GM21526 (cell line): Measurements from ENCODE around the gene RBM45.

Experiments
- ATAC-seq: cut with Tn5 transposase; IDR thresholded peaks from one replicate; pipeline ENCODE4 v1.9.1; 2021; ENCODE audit warnings: moderate library complexity; ENCODE audit not compliant: unreplicated experiment, low FRiP score

Gene RBM45

DNA sequence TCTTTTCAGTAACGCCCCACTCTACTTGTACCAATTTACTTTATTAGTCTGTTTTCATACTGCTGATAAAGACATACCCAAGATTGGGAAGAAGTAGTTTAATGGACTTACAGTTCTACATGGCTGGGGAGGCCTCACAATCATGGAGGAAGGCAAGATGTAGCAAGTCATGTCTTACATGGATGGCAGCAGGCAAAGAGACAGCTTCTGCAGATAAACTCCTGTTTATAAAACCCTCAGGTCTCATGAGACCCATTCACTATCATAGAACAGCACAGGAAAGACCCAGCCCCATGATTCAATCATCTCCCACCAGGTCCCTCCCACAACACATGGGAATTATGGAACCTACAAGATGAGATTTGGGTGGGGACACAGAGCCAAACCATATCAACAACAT, 43.3 kb downstream of the RBM45 start:
- no peak for ATAC-seq

DNA sequence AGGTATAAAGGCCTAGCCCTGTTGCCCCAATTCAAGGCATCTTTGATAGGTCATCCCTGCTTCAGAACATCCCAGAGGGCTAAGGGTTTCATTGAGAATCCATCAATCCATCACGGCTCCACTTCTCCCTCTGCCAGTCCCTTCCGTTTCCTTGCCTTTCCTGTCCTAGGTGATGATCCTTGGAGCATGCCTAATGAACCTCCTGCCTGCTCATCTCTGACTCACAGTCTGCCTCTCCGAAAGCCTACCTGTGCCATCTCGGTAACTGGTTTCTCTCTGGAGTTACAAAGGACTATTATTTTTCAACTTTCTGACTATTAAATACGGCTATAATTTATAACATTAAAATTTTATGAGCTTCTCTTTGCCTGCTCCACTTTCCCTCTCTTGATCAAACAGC, 45.3 kb downstream of the RBM45 start:
- no peak for ATAC-seq

DNA sequence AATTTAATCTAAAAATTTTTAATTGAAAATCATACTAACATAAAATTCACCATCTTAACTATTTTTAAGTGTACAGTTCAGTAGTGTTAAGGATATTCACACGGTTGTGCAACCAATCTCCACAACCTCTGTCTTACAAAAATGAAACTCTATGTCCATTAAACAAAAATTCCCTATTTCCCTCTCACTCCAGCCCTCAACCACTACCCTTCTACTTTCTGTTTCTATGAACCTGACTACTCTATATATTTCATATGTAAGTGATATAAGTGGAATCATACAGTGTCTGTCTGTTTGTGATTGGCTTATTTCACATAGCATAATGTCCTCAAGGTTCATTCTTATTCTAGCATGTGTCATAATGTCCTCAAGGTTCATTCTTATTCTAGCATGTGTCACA, 47.7 kb downstream of the RBM45 start:
- ATAC-seq: no peak

- no peak for ATAC-seq
These were observed 48.4 kb downstream of the RBM45 start for GRCh38 chr2:178160601-178161000.

DNA sequence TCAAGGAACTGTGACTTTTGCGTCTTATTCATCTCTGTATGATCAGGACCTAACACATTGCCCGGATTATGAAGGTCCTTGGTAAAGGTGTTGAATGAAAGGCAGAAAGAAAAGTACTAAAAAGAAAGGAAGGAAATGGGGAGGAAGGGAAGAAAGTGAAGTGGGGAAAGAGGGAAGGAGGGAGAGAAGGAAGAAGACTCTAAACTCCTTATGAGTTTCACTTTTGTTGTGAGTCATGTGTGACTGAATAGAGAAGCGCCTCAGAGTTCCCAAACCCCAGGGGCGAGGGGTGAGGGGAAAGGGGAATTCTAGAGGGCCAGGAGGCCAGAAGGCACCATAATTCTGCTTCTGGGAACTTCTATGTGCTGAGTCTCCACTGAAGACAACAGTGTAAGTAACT, 51.2 kb downstream of the RBM45 start:
- no peak for ATAC-seq

- ATAC-seq: no peak
These were observed 51.7 kb downstream of the RBM45 start for GRCh38 chr2:178163911-178164310.

DNA sequence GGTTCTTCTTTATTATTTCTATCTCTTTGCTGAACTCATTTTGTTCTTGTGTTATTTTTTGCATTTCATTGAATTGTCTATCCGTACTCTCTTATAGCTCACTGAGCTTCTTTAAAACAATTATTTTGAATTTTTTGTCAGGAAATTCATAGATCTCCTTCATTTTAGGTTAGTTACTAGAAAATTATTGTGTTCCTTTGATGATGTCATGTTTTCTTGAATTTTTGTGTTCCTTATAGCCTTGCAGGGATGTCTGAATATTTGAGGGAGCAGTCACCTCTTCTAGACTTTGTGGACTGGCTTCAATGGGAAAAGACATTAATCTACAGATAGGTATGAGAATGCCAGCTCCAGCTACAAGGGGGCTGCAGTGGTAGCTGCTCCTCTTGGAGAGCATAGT, 61.4 kb downstream of the RBM45 start:
- ATAC-seq: no peak

DNA sequence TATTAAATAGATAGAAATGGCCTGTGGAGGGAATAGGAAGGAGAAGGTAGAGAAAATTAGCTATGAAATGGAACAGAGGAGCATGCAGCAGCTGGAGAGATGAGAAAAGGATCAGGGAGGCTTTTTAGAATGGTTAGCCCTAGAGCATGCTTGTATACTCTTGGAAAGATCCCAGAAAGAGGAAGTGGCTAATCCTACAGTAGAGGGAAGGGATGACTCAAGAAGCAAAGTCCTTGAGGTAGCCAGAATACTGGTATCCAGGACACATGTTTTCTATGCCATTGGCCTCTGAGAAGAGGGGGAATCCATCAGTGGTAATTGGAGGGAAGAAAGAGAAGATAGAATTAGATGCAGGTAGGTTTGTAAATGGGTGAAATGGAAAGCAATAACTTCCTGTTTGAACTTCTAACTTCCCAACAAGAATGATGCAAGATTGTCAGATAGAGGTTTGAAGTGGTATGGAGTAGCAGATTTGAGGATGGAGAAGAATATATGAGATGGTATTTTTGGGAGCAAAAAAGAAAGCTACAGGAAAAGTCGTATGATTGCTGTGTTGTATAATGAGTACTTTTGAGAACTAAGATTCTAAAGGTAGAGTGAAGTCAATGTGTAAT, 64.9 kb downstream of the RBM45 start:
- ATAC-seq: no peak
